ENCODE results near the gene IGSF8. TPM values are rescaled to one million over a fixed set of nuclear protein-coding genes. Genes with fewer than 3 reads are reported as not detected.

Gene IGSF8
- total and polyA plus RNA-seq, 2 of the 8 experiments (the other 6 are each of a cell fraction or from before 2014, with no cell fraction given): 69.6 to 132 TPM

DNA sequence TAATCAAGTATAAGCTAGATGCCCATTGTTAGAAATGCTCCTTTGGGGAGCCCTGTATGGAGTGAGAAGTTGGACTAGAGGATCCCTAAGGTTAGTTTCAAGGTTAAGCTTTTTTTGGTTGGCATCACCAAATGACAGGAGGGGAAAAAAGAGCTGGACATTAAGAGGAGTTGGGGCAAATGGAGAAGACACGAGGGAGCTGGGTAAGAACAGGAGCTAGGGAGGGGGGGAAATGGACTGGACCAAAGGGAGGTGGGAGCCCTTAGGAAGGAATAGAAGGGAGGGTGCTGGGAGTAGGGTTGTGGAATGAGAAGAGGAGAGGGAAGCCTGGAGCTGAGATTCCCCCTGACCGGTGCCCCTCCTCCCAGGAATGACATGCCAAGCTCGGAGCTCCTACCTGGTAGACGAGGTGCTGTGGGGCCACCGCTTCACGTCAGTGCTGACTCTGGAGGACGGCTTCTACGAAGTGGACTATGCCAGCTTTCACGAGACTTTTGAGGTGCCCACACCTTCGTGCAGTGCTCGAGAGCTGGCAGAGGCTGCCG lies 11.2 kb downstream of the IGSF8 start (continued):
- TF ChIP-seq, protein P1, sequence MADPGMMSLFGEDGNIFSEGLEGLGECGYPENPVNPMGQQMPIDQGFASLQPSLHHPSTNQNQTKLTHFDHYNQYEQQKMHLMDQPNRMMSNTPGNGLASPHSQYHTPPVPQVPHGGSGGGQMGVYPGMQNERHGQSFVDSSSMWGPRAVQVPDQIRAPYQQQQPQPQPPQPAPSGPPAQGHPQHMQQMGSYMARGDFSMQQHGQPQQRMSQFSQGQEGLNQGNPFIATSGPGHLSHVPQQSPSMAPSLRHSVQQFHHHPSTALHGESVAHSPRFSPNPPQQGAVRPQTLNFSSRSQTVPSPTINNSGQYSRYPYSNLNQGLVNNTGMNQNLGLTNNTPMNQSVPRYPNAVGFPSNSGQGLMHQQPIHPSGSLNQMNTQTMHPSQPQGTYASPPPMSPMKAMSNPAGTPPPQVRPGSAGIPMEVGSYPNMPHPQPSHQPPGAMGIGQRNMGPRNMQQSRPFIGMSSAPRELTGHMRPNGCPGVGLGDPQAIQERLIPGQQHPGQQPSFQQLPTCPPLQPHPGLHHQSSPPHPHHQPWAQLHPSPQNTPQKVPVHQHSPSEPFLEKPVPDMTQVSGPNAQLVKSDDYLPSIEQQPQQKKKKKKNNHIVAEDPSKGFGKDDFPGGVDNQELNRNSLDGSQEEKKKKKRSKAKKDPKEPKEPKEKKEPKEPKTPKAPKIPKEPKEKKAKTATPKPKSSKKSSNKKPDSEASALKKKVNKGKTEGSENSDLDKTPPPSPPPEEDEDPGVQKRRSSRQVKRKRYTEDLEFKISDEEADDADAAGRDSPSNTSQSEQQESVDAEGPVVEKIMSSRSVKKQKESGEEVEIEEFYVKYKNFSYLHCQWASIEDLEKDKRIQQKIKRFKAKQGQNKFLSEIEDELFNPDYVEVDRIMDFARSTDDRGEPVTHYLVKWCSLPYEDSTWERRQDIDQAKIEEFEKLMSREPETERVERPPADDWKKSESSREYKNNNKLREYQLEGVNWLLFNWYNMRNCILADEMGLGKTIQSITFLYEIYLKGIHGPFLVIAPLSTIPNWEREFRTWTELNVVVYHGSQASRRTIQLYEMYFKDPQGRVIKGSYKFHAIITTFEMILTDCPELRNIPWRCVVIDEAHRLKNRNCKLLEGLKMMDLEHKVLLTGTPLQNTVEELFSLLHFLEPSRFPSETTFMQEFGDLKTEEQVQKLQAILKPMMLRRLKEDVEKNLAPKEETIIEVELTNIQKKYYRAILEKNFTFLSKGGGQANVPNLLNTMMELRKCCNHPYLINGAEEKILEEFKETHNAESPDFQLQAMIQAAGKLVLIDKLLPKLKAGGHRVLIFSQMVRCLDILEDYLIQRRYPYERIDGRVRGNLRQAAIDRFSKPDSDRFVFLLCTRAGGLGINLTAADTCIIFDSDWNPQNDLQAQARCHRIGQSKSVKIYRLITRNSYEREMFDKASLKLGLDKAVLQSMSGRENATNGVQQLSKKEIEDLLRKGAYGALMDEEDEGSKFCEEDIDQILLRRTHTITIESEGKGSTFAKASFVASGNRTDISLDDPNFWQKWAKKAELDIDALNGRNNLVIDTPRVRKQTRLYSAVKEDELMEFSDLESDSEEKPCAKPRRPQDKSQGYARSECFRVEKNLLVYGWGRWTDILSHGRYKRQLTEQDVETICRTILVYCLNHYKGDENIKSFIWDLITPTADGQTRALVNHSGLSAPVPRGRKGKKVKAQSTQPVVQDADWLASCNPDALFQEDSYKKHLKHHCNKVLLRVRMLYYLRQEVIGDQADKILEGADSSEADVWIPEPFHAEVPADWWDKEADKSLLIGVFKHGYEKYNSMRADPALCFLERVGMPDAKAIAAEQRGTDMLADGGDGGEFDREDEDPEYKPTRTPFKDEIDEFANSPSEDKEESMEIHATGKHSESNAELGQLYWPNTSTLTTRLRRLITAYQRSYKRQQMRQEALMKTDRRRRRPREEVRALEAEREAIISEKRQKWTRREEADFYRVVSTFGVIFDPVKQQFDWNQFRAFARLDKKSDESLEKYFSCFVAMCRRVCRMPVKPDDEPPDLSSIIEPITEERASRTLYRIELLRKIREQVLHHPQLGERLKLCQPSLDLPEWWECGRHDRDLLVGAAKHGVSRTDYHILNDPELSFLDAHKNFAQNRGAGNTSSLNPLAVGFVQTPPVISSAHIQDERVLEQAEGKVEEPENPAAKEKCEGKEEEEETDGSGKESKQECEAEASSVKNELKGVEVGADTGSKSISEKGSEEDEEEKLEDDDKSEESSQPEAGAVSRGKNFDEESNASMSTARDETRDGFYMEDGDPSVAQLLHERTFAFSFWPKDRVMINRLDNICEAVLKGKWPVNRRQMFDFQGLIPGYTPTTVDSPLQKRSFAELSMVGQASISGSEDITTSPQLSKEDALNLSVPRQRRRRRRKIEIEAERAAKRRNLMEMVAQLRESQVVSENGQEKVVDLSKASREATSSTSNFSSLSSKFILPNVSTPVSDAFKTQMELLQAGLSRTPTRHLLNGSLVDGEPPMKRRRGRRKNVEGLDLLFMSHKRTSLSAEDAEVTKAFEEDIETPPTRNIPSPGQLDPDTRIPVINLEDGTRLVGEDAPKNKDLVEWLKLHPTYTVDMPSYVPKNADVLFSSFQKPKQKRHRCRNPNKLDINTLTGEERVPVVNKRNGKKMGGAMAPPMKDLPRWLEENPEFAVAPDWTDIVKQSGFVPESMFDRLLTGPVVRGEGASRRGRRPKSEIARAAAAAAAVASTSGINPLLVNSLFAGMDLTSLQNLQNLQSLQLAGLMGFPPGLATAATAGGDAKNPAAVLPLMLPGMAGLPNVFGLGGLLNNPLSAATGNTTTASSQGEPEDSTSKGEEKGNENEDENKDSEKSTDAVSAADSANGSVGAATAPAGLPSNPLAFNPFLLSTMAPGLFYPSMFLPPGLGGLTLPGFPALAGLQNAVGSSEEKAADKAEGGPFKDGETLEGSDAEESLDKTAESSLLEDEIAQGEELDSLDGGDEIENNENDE (IDR thresholded peaks at IDR 0.05; ENCODE audit: insufficient replicate concordance, low read length): no peak
- TF ChIP-seq HDAC6 (IDR thresholded peaks at IDR 0.05; ENCODE audit: low read depth, low read length): no peak
- TF ChIP-seq GABPA (IDR thresholded peaks at IDR 0.05; ENCODE audit: borderline replicate concordance, insufficient read depth, low read length): no peak
- no peak for TF ChIP-seq CTCF (IDR thresholded peaks at IDR 0.05; ENCODE audit: control extremely low read depth in 1 of 3, insufficient read depth in 1 of 3, low read depth in 1 of 3, low read length in 3 of 3)
- no peak for TF ChIP-seq PHF8 (conservative IDR thresholded peaks at IDR 0.05; ENCODE audit: low read depth, low read length)
- TF ChIP-seq CEBPB (IDR thresholded peaks at IDR 0.05; ENCODE audit: low read depth, low read length): no peak
- TF ChIP-seq KDM4A (IDR thresholded peaks at IDR 0.05; ENCODE audit: low read depth, low read length, severe bottlenecking): no peak

Data from H1 (cell line).